ENCODE measurements around the gene IGSF21. TPM values are rescaled to one million over a fixed set of nuclear protein-coding genes. Genes with fewer than 3 reads are reported as not detected.

IGSF21 gene
- total and polyA plus RNA-seq, 2 of the 4 experiments (the other 2 are of a cell fraction), result not detected

- Histone ChIP-seq H3K27ac (ENCODE audit: insufficient read depth, low read length) (no peak overlapping the region), H2BK5ac (ENCODE audit: low read depth, low read length, poor library complexity, severe bottlenecking) (no peak overlapping the region), H3K4me3 (ENCODE audit: insufficient read depth, low read depth, low read length) (no peak overlapping the region), H2BK120ac (ENCODE audit: low read depth, low read length) (no peak overlapping the region), H2AFZ (replicated peaks; ENCODE audit: low read length, poor library complexity) (no peak overlapping the region), H3K14ac (replicated peaks; ENCODE audit: low read depth, low read length) (no peak overlapping the region), H4K20me1 (ENCODE audit: insufficient read depth, low read length) (no peaks in the 10 kb centered on the region), H3K18ac (ENCODE audit: low read depth, low read length) (no peak overlapping the region), H3K4ac (ENCODE audit: low read depth, low read length) (no peak overlapping the region), H3K9ac (ENCODE audit: low read depth, low read length) (no peak overlapping the region), H3K56ac (ENCODE audit: extremely low read depth, insufficient read depth, low read length) (no peak overlapping the region), H3K9me1 (ENCODE audit: insufficient read depth, low read length) (no peaks in the 10 kb centered on the region), H4K8ac (ENCODE audit: low read depth in 2 of 2, low read length in 2 of 2) (no peak overlapping the region), H4K5ac (ENCODE audit: low read depth, low read length) (no peak overlapping the region), H3K4me2 (ENCODE audit: low read depth, low read length) (no peak overlapping the region), H3K23ac (ENCODE audit: low read depth, low read length) (no peak overlapping the region), H3K27me3 (ENCODE audit: control insufficient read depth, insufficient read depth, low read length) (no peaks in the 10 kb centered on the region), H3K4me1 (ENCODE audit: control insufficient read depth, insufficient read depth, low read length) (no peaks in the 10 kb centered on the region), H3K9me3 (ENCODE audit: control insufficient read depth, insufficient read depth, low read length) (no peaks in the 10 kb centered on the region), H2AK5ac (ENCODE audit: low read depth, low read length) (no peak overlapping the region), H2BK20ac (ENCODE audit: low read depth, low read length) (no peak overlapping the region), H3K79me1 (ENCODE audit: low read depth in 1 of 2, low read length in 2 of 2) (no peaks in the 10 kb centered on the region), H2AK9ac (replicated peaks; ENCODE audit: low read depth, low read length, poor library complexity) (no peak overlapping the region), H2BK15ac (ENCODE audit: low read depth, low read length) (no peak overlapping the region), H4K91ac (ENCODE audit: insufficient read depth, low read depth, low read length) (no peak overlapping the region), H3K36me3 (ENCODE audit: control insufficient read depth, insufficient read depth, low read length) (no peaks in the 10 kb centered on the region)
- no peak for ATAC-seq (ENCODE audit: low read depth)
- ChIA-PET CTCF (no interaction called here), POLR2A (ENCODE audit: unreplicated experiment) (no interaction called here)
- in situ Hi-C loops (cut with MboI; ENCODE audit: low sequenced_read_pairs), result no loop called here
- intact Hi-C loops (cut with micrococcal nuclease), result no loop called here
- BruUV-seq (replicated peaks), result no TSS peak
- no peak for DNase-seq
- dilution Hi-C loops (cut with HindIII; ENCODE audit: low sequenced_read_pairs, unreplicated experiment), result no loop called here
- 57% methylated on average over 1 of the region's 3 CpGs; no CpG with 5 or more reads in 1 of the 2 experiments for WGBS, 2 experiments (ENCODE audit: extremely low coverage in 2 of 2, insufficient read length in 1 of 2)
- TF ChIP-seq MXI1 (IDR thresholded peaks at IDR 0.05; ENCODE audit: borderline replicate concordance, low read depth, low read length) (no peak), CHD1 (IDR thresholded peaks at IDR 0.05; ENCODE audit: low read depth, low read length) (no peak), ELK1 (IDR thresholded peaks at IDR 0.05; ENCODE audit: borderline replicate concordance, low read depth, low read length) (no peak), POLR2A (IDR thresholded peaks at IDR 0.05; ENCODE audit: low read depth, low read length) (no peak), CEBPB (IDR thresholded peaks at IDR 0.05; ENCODE audit: low read depth, low read length) (no peak), NFE2L2 (IDR thresholded peaks at IDR 0.05; ENCODE audit: low read depth, low read length) (no peak), RAD21 (IDR thresholded peaks at IDR 0.05; ENCODE audit: low read length) (no peak), SMC3 (IDR thresholded peaks at IDR 0.05; ENCODE audit: low read depth, low read length) (no peak), RFX5 (IDR thresholded peaks at IDR 0.05; ENCODE audit: low read depth, low read length) (no peak), BHLHE40 (IDR thresholded peaks at IDR 0.05; ENCODE audit: low read depth, low read length) (no peak), USF2 (IDR thresholded peaks at IDR 0.05; ENCODE audit: low read depth, low read length) (no peak)
These were observed 47.0 kb downstream of the IGSF21 start for GRCh38 chr1:18154430-18155194.

All from IMR-90 (cell line).